GM12872 (cell line): Measurements from ENCODE around the gene NDP.

Experiments
- CTCF ChIP-seq: IDR thresholded peaks from 3 replicates; pipeline ENCODE4 v1.5.1; 2011; ENCODE audit warnings: low read depth, mild to moderate bottlenecking, low read length, moderate library complexity; ENCODE audit not compliant: insufficient read depth

The NDP gene

GRCh38 chrX:43909141-43909540 lies 64.0 kb downstream of the NDP start:
- no peak for TF ChIP-seq CTCF

DNA sequence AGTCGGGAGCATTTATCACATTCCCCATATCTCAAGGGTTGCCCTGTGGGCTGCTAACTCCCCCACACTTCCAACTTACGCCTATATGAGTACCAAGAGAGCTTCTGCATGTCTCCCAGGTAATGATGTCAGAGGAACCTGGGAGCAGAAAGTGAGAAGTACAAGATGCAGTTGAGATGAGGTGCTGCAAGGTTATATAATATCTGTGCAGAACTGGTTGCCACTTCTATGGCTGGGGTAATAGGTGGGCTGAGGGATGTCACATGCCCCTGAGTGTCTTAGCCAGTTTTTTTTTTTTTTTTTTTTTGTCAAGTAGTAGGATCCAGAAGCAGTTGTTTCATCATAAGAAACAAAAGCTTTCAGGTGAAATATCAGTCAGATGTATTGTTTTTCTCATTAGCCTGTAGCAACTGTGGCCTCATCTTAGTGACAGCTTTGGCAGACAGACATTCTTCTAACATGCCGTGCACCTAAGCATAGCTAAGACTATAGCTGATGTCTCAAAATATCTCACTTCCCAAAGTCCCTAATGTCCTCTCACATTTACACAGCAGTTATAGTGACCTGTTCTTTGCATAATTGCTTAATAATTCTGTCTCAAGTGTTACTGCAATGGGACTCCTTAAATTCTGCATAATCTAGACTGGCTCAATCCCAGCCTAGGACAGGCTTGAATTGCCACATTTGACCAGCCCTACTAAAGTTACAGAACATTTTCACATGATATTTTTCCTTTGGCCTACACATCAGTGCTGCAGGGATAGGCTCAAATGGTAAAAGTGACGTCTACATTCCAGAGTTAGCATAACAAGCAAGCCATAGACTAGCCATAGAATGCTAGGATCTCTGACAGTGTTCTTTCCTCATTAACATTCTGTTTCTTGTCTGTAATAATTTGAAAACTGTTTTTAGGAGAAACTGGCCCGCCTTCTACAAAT lies 73.0 kb downstream of the NDP start:
- no peak for TF ChIP-seq CTCF
